GM23338 (cell line): Measurements from ENCODE around the gene UVSSA. TPM values are rescaled to one million over a fixed set of nuclear protein-coding genes. Genes with fewer than 3 reads are reported as not detected.

Source experiments
- ATAC-seq: fragments of 200-7000 bp; cut with Tn5 transposase; 3 replicates; pipeline ENCODE4 v1.9.1; 2020
- DNase-seq: peaks from one replicate; pipeline ENCODE4 v3.0.0-alpha.2; 2015; ENCODE audit warnings: low spot score
- H2AFZ ChIP-seq: fragments of 200-600 bp; sonication (generic); 2 replicates; pipeline ENCODE4 v1.8.0; 2016; ENCODE audit warnings: antibody characterized with exemption, mild to moderate bottlenecking, moderate library complexity
- H3F3A ChIP-seq: fragments of 200-600 bp; sonication (generic); replicated peaks from 2 replicates; pipeline ENCODE4 v1.8.0; 2017; ENCODE audit warnings: antibody characterized with exemption, mixed run types, low read depth
- H3K27ac ChIP-seq: fragments of 200-600 bp; sonication (generic); 2 replicates; pipeline ENCODE4 v1.6.1; 2016; ENCODE audit warnings: low read depth
- H3K27me3 ChIP-seq: fragments of 200-600 bp; sonication (generic); 2 replicates; pipeline ENCODE4 v1.8.0; 2016; ENCODE audit warnings: mild to moderate bottlenecking, mixed run types, moderate library complexity; ENCODE audit not compliant: insufficient read depth
- H3K36me3 ChIP-seq: fragments of 200-600 bp; sonication (generic); 2 replicates; pipeline ENCODE4 v1.8.0; 2016; ENCODE audit warnings: mild to moderate bottlenecking; ENCODE audit not compliant: insufficient read depth
- H3K4me1 ChIP-seq: fragments of 200-600 bp; sonication (generic); 2 replicates; pipeline ENCODE4 v1.8.0; 2016; ENCODE audit warnings: mild to moderate bottlenecking, moderate library complexity; ENCODE audit not compliant: insufficient read depth
- H3K4me2 ChIP-seq: fragments of 200-600 bp; sonication (generic); 2 replicates; pipeline ENCODE4 v1.7.1; 2017; ENCODE audit warnings: mixed run types
- H3K4me3 ChIP-seq: fragments of 200-600 bp; sonication (generic); 2 replicates; pipeline ENCODE4 v1.6.1; 2016; ENCODE audit warnings: mixed run types
- H3K79me2 ChIP-seq: fragments of 200-600 bp; sonication (generic); replicated peaks from 2 replicates; pipeline ENCODE4 v1.8.0; 2017; ENCODE audit warnings: mild to moderate bottlenecking; ENCODE audit not compliant: insufficient read depth
- H3K9me2 ChIP-seq: fragments of 200-600 bp; sonication (generic); 2 replicates; pipeline ENCODE4 v1.8.0; 2017; ENCODE audit not compliant: insufficient read depth
- H4K20me1 ChIP-seq: fragments of 200-600 bp; sonication (generic); replicated peaks from 2 replicates; pipeline ENCODE4 v1.8.0; 2017; ENCODE audit warnings: mild to moderate bottlenecking; ENCODE audit not compliant: insufficient read depth
- H3K27ac Mint-ChIP-seq: 2 replicates; pipeline ENCODE4 v1.8.0; 2020; ENCODE audit warnings: inconsistent platforms, mild to moderate bottlenecking, moderate library complexity, mixed read lengths
- H3K27me3 Mint-ChIP-seq: 3 replicates; pipeline ENCODE4 v1.8.0; 2022; ENCODE audit warnings: low read depth, mild to moderate bottlenecking, moderate library complexity, mixed read lengths, inconsistent platforms; ENCODE audit not compliant: insufficient read depth, poor library complexity
- H3K36me3 Mint-ChIP-seq: 3 replicates; pipeline ENCODE4 v1.8.0; 2021; ENCODE audit warnings: low read depth, mild to moderate bottlenecking, inconsistent platforms, moderate library complexity, mixed read lengths
- H3K4me1 Mint-ChIP-seq: 3 replicates; pipeline ENCODE4 v1.8.0; 2020; ENCODE audit warnings: mild to moderate bottlenecking, inconsistent platforms, mixed read lengths
- H3K4me3 Mint-ChIP-seq: 3 replicates; pipeline ENCODE4 v1.8.0; 2021; ENCODE audit warnings: moderate library complexity, mild to moderate bottlenecking, inconsistent platforms, mixed read lengths
- H3K9me3 Mint-ChIP-seq: 3 replicates; pipeline ENCODE4 v1.8.0; 2020; ENCODE audit warnings: moderate library complexity, mild to moderate bottlenecking, inconsistent platforms, mixed read lengths
- CREB1 ChIP-seq: fragments of 250-450 bp; sonication (Bioruptor Pico); IDR thresholded peaks from 2 replicates; pipeline ENCODE4 v1.5.0; 2020; ENCODE audit warnings: low read depth, mild to moderate bottlenecking, moderate library complexity
- CTCF ChIP-seq, 2 experiments: fragments of 200-600 bp in 1 of 2; sonication (generic) in 1 of 2; conservative IDR thresholded peaks; 2 replicates each; pipeline versions ENCODE4 v1.5.1 to v1.6.1; 2016 to 2017; ENCODE audit warnings: antibody characterized with exemption in 2 of 2, low read depth in 2 of 2, mild to moderate bottlenecking in 2 of 2, moderate library complexity in 1 of 2
- ETS1 ChIP-seq: IDR thresholded peaks from 2 replicates; pipeline ENCODE4 v1.6.1; 2016; ENCODE audit warnings: antibody characterized with exemption
- EZH2 ChIP-seq: fragments of 200-600 bp; sonication (generic); IDR thresholded peaks from one replicate; pipeline ENCODE4 v1.8.0; 2017; ENCODE audit warnings: antibody characterized with exemption, mild to moderate bottlenecking, low read depth; ENCODE audit not compliant: unreplicated experiment
- EZH2phosphoT487 ChIP-seq: fragments of 200-600 bp; sonication (generic); IDR thresholded peaks from one replicate; pipeline ENCODE4 v1.8.1; 2018; ENCODE audit warnings: antibody characterized with exemption; ENCODE audit not compliant: unreplicated experiment
- JUNB ChIP-seq: IDR thresholded peaks from one replicate; pipeline ENCODE4 v1.6.1; 2016; ENCODE audit warnings: antibody characterized with exemption; ENCODE audit not compliant: unreplicated experiment
- NANOG ChIP-seq: IDR thresholded peaks from 2 replicates; pipeline ENCODE4 v1.6.1; 2016; ENCODE audit warnings: antibody characterized with exemption, borderline replicate concordance
- POLR2AphosphoS5 ChIP-seq: IDR thresholded peaks from 2 replicates; pipeline ENCODE4 v1.6.1; 2016; ENCODE audit warnings: antibody characterized with exemption, low read depth
- REST ChIP-seq: IDR thresholded peaks from one replicate; pipeline ENCODE4 v1.6.1; 2018; ENCODE audit warnings: antibody characterized with exemption; ENCODE audit not compliant: unreplicated experiment
- STAT1 ChIP-seq: IDR thresholded peaks from one replicate; pipeline ENCODE4 v1.6.1; 2016; ENCODE audit warnings: antibody characterized with exemption; ENCODE audit not compliant: unreplicated experiment
- ZNF114 ChIP-seq: fragments of 250-450 bp; sonication (Bioruptor Pico); IDR thresholded peaks from 2 replicates; pipeline ENCODE4 v1.5.0; 2020; ENCODE audit warnings: mild to moderate bottlenecking, moderate library complexity
- ZNF331 ChIP-seq: fragments of 250-450 bp; sonication (Bioruptor Pico); IDR thresholded peaks from 2 replicates; pipeline ENCODE4 v1.5.0; 2020; ENCODE audit warnings: low read depth, mild to moderate bottlenecking, moderate library complexity
- ZNF462 ChIP-seq: fragments of 250-450 bp; sonication (Bioruptor Pico); IDR thresholded peaks from 2 replicates; pipeline ENCODE4 v1.5.0; 2020; ENCODE audit warnings: mild to moderate bottlenecking, moderate library complexity
- polyA plus RNA-seq: library from polyadenylated mRNA; unstranded; fragments of >200 nt; fragmentation: Nextera tagmentation; extraction: Ambion mirVana; gene quantifications from 2 replicates; pipeline ENCODE4 v1.2.1, GENCODE V29; 2016
- total RNA-seq: library from RNA; depleted of rRNA; stranded (reverse); fragments of >200 nt; shearing (Covaris generic); gene quantifications from 2 replicates; pipeline ENCODE4 v1.2.3, GENCODE V29; 2014

UVSSA gene
- total and polyA plus RNA-seq, 2 experiments from 2014 or later = 6.5 to 27.7 TPM

GRCh38 chr4:1336088-1336491 is 10.9 kb upstream of the UVSSA start:
- Histone ChIP-seq H3K27me3 (no peaks in the 10 kb centered on the region), H4K20me1 (no peaks in the 10 kb centered on the region; the same call in 1 of the 2 replicates), H3K4me1 (no peaks in the 10 kb centered on the region), H3K36me3 (peaks cover 5% of the 10 kb centered on the region), H3K4me3 (no peak overlapping the region), H3K4me2 (no peak overlapping the region), H3K79me2 (no peaks in the 10 kb centered on the region), H2AFZ (no peak overlapping the region), H3K9me2 (no peaks in the 10 kb centered on the region), H3K27ac (no peak overlapping the region), H3F3A (0 out of 2 replicates have a peak, but pooled peaks cover 8% of the 10 kb centered on the region)
- Mint-ChIP-seq H3K4me1 (no peaks in the 10 kb centered on the region), H3K36me3 (peaks cover 61% of the 10 kb centered on the region), H3K9me3 (no peaks in the 10 kb centered on the region; the same call in 2 of the 3 replicates), H3K4me3 (no peak overlapping the region), H3K27ac (no peak overlapping the region), H3K27me3 (peaks cover 7% of the 10 kb centered on the region)
- no peak for DNase-seq
- ATAC-seq = no peak
- TF ChIP-seq NANOG (no peak), JUNB (no peak), EZH2 (no peak), POLR2AphosphoS5 (no peak), EZH2phosphoT487 (no peak), ZNF331 (no peak), ZNF114 (CRISPR knock-in tag) (no peak), ZNF462 (no peak), STAT1 (no peak), CREB1 (no peak), ETS1 (no peak), REST (no peak), CTCF (conservative IDR thresholded peaks at IDR 0.05; ENCODE audit: low read depth in 2 of 2) (no peak)
